Stimulated activated CD8-positive, alpha-beta memory T cell treated with anti-CD3 and anti-CD28 coated beads, Interleukin-15, amount 100 ng/mL, for 24 hours (primary cell): ENCODE results near the gene NHLRC2.
"Not testable (repeated sequence)": the region's sequence is repeated elsewhere in the genome, so short reads cannot be mapped to it uniquely, and the experiment has no call there.

ENCODE experiments used
- DNase-seq: peaks from one replicate; pipeline ENCODE4 v3.0.0-alpha.2; 2020; ENCODE audit warnings: low read depth

Gene NHLRC2

DNA sequence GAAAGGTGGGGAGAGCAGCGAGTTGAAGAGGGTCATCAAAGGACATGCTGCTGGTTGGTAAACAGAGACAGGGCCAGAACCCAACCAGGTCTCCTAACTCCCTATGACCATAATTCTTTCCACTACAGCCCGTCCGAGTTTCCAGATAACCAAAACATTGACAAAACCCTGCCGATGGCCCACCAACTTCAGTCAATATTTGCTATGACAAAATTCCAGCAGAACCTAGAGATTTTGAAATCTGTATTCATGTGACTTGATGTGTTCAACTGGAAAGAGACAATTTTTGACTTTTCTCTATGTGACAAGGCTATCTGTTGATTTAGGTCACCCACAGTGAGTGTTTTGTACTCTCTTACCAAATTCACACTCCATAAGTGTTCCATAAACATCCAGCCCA is 86.7 kb downstream of the NHLRC2 start:
- no peak for DNase-seq

GRCh38 chr10:113943196-113943595 is 88.7 kb downstream of the NHLRC2 start:
- DNase-seq = not testable (repeated sequence)

DNA sequence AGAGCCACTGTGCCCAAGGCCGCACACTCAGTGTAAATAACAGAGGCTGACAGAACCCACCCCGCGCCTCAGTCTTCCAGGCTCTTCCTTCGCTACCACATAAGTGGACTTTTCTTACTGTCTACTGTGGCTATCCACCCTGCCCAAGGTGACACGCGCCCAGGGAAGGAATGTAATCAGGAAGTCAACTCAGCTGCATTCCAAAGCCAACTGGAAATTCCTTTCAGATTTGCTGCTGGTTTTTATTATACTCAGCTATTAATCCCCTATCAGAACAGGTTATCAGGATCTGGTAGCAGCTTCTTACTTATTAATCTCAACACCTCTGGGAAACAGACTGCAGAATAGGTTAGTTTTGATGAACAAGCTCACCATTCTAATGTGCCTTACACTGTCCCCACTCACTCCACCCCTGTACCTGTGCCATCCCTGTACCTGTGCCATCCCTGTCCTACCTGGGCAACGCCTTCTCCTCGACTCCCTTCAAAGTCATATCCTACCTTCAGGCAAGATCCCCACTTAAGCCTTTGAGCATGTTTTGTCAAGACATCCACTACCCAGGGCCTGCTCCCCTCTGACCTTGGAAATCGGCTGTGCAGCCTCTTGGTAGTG is 90.7 kb downstream of the NHLRC2 start:
- no peak for DNase-seq

DNA sequence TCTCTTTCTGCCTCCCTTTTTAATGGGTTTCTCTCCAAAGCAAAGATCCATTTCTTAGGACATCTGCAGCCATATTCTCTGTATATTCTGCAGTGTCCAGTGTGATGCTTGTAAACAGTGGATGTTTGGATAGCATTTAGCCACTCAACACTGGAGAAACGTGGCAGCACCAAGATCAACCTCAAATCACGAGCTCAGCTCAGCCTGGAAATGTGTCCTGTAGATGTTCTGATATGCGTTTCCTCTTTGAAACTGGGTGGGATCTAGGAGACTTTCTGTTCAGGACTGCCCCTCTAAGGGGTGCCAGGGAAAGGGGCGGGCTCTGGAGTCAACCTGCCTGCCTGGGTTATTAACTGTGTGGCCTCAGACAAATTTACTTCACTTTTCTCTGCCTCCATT is 91.2 kb downstream of the NHLRC2 start:
- DNase-seq = no peak

DNA sequence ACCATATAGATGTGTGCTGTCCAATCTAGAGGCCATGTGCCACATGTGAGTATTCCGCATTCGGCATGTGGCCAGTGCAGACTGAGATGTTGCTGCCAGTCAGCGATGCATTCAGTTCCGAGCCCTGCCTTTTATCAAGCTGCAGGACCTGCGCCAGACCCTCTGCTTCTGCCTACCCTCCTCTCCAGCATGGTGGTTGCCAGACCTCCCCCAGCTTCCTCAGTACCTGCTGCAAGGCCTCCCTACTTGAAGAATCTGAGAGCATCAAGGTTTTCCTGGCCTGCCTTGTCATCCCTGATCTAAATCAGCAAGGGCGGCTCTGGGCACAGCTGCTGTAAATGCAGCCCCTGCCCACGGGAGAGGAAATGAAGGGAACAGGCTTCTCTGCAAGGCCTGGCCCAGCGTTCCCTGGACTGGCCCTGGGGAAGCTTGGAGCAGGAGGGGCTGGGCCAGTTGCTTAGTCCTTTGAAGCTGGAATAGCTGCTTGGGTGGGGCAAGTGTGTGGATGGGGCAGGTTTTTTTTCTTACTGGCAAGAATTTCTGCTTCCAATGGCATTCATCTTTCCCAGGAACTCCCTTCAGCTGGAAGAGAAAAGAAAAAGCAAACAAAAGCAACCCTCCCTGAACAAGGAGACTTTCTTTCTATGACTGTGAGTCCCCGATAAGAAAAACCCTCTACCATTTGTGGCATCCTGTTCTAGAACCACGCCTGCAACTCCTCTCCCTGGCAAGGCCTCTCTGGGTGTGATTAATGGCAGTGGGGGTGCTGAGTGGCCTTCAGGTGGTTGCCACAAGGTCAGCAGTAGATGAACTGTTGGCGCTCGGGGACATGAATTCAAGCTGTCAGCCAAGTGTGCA is 93.0 kb downstream of the NHLRC2 start:
- no peak for DNase-seq

DNA sequence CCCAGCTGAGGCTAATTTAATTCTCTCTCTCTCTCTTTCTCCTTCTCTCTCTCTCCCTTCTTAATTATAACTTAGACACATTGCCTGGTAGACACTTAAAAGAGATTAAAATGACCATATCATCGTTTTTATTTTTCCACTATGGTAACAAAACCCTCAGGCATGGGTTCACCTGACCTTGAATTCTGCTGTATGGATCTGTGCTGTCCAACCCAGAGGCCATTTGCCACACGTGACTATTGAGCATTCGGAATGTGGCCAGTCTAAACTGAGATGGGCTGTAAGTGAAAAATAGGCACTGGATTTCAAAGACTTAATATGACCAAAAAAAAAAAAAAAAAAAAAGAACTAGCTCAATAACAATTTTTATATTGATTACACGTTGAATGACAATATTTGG is 93.6 kb downstream of the NHLRC2 start:
- no peak for DNase-seq

DNA sequence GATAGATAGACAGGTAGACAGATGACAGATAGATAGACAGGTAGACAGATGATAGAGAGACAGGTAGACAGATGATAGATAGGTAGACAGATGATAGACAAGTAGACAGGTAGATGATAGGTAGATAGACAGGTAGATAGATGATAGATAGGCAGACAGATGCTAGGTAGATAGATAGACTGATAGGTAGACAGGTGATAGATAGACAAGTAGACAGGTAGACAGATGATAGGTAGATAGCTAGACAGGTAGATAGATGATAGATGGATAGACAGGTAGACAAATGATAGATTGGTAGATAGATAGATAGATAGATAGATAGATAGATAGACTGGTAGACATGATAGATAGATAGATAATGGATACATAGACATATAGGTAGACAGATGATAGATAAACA is 95.8 kb downstream of the NHLRC2 start:
- DNase-seq = no peak

DNA sequence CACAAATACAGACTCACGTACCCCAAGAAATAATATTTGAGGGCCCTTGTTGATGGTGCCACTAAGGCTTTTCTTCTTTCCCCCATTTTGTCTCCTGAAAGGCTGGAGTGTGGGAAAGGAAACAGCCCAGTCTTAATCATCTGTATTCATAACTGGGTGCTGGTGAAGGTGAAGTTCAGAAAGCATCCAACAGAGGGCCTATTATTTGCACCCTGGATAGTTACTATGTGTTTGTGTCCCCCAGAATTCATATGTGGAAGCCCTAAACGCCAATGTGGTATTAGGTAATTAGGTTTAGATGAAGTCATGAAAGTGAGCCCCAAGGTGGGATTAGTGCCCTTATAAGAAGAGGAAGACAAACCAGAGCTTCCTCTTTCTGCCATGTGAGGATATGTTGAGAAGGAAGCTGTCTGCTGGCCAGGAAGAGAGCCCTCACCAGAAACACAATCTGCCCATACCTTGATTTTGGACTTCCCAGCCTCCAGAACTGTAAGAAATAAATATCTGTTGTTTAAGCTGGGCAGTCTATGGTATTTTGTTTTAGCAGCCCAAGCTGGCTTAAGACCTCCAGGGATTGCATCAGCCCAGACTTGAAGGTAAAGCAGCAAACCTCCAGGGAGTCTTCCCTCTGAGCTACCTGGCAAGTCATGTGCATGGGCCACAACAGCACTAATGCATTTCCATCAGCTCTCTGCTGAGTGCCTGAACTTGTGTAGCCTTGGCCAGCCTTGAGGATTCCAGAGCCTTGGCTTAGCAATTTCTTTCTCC is 99.2 kb downstream of the NHLRC2 start:
- no peak for DNase-seq

GRCh38 chr10:113954409-113954808 is 99.9 kb downstream of the NHLRC2 start:
- DNase-seq = no peak

- DNase-seq = no peak
Observed at GRCh38 chr10:113957013-113957412, 102.6 kb downstream of the NHLRC2 start.

DNA sequence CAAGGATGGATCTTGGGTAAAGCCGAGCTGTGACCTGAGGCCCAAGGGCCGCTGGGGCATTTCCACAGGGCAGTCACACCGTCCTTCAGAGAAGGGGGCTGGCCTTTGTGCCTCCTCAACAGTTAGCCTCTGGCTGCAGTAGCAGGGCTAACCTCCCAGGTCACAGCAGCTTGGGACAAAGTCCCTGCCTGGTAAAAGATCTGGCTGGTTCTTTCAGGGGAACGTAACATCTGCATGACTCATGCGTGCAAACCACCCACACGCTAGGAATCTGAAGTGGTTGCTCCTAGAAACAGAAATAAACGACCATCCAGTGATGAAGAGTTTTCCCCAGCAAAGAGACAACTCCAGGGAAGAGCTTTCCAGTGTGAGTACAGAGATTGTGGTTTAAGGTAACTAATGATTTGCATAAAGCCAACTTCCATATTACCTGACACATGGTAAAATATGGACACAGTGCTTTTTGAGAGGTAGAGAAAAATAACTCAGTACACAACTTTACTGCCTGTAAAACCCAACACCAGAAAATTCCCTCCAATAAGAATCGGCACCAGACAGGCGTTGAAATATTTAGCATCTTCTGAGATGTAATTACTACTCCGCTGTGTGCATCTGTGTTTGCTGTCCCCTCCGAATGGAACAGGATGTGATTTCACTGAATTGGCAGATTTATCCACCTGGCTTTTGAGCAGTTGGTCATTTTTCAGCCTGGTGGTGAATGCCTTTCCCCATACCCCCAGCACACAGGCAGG is 104.3 kb downstream of the NHLRC2 start:
- DNase-seq = no peak

DNA sequence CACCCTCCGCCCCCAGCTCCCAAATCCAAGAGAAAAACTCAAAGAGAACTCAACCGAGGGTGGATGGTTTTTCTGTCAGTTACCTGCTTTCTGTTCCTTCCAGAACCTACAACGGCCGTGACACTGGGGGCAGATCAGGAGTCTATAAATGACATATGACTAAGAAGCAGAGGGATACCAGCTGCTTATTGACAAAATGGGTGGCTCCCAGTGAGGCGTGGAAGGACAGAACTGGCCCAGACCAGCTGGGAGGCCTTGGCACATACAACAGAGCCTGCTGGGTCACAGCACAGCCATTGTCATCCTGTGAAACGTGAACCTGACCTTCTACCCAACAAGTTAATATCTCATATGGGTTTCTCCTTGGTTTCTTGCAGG is 104.9 kb downstream of the NHLRC2 start:
- no peak for DNase-seq

DNA sequence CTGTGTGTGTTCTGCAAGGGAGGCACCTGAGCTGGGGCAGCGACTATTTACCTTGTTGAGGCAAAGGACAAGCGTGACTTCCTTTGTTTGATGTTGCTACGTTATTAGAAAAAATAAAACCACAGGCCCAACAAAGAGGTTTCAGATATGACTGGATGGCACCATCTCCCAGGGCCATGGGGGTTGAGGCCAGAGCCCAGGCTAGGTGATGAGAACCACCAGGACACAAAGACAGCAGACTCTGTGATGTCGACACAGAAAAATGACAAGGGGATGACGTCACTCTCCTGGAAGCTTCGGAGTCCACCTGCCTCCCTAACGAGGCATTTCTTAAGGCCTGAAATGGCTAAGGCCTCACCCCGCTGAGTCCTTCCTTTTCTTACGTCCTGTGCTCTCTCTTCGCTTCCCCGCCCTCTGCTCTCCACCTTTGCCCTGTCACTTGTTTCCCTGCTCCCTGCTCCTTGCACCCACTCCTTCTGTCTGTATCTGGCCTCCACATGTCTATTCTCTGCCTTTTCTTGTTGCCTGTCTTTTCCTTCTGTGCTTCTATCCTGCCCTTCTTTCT is 106.2 kb downstream of the NHLRC2 start:
- DNase-seq = no peak

- DNase-seq = no peak
Observed at GRCh38 chr10:113961182-113962031, 106.9 kb downstream of the NHLRC2 start.

- no peak for DNase-seq
Observed at GRCh38 chr10:113965077-113965476, 110.6 kb downstream of the NHLRC2 start.

DNA sequence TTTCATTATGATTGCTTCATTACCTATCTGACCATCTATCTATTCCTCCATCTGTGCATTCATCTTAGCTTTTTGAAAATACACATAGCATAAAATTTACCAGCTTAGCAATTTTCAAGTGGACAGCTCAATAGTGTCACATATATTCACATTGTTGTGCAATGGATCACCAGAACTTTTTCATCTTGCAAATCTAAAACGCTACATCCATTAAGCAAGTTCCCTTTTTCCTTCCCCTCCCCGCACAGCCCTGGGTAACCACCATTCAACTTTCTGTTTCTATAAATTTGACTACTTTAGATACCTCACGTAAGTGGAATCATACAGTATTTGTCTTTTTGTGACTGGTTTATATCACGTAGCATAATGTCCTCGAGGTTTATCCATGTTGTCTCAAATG is 111.2 kb downstream of the NHLRC2 start:
- no peak for DNase-seq
